T-helper 22 cell (primary cell): ENCODE measurements around the gene LCP2.
A peak's percentile ranks its signal among the peaks of the same experiment; 100 is the strongest.

Source experiments
- DNase-seq: peaks from one replicate; pipeline ENCODE4 v3.0.0-alpha.2; 2020; ENCODE audit warnings: low read depth

LCP2 gene

GRCh38 chr5:170296036-170296934 lies 1.3 kb downstream of the LCP2 start:
- no peak for DNase-seq

- DNase-seq = no peak
These were observed 3.0 kb downstream of the LCP2 start for GRCh38 chr5:170294556-170294955.

- DNase-seq = no peak
These were observed 3.5 kb downstream of the LCP2 start for GRCh38 chr5:170294057-170294456.

GRCh38 chr5:170293273-170293672 lies 4.3 kb downstream of the LCP2 start:
- DNase-seq = no peak

GRCh38 chr5:170292179-170293104 lies 5.1 kb downstream of the LCP2 start:
- DNase-seq = no peak

GRCh38 chr5:170290498-170290897 lies 7.1 kb downstream of the LCP2 start:
- no peak for DNase-seq

GRCh38 chr5:170289764-170290163 lies 7.8 kb downstream of the LCP2 start:
- DNase-seq = no peak

- DNase-seq = no peak
These were observed 8.5 kb downstream of the LCP2 start for GRCh38 chr5:170289121-170289520.

GRCh38 chr5:170288551-170288950 lies 9.0 kb downstream of the LCP2 start:
- DNase-seq = no peak

- DNase-seq = no peak
These were observed 9.4 kb downstream of the LCP2 start for GRCh38 chr5:170288151-170288550.

GRCh38 chr5:170287532-170287931 lies 10.0 kb downstream of the LCP2 start:
- DNase-seq = no peak

- DNase-seq = no peak
These were observed 11.1 kb downstream of the LCP2 start for GRCh38 chr5:170286386-170286925.

GRCh38 chr5:170285181-170285580 lies 12.4 kb downstream of the LCP2 start:
- DNase-seq = no peak

GRCh38 chr5:170284231-170284630 lies 13.3 kb downstream of the LCP2 start:
- DNase-seq = no peak

GRCh38 chr5:170283296-170283695 lies 14.3 kb downstream of the LCP2 start:
- DNase-seq = no peak

- no peak for DNase-seq
These were observed 17.5 kb downstream of the LCP2 start for GRCh38 chr5:170280011-170280493.

- DNase-seq = no peak
These were observed 18.1 kb downstream of the LCP2 start for GRCh38 chr5:170279459-170279817.

- peak; percentile 89 for DNase-seq
These were observed 18.7 kb downstream of the LCP2 start for GRCh38 chr5:170278611-170279458.

- no peak for DNase-seq
These were observed 19.7 kb downstream of the LCP2 start for GRCh38 chr5:170277867-170278281.

GRCh38 chr5:170276140-170276539 lies 21.4 kb downstream of the LCP2 start:
- DNase-seq = no peak

GRCh38 chr5:170275376-170275994 lies 22.1 kb downstream of the LCP2 start:
- DNase-seq = peak; percentile 75
